ENCODE measurements around the gene KRIT1. TPM values are rescaled to one million over a fixed set of nuclear protein-coding genes. Genes with fewer than 3 reads are reported as not detected.
A peak's percentile ranks its signal among the peaks of the same experiment; 100 is the strongest.
"Not testable (repeated sequence)": the region's sequence is repeated elsewhere in the genome, so short reads cannot be mapped to it uniquely, and the experiment has no call there.

Gene KRIT1
- polyA plus RNA-seq (ENCODE audit: insufficient read length in 4 of 4): 10 to 100 TPM; 39.9 to 48.1 (median 41.9) TPM

- DNase-seq (ENCODE audit: low read depth in 4 of 4, low spot score in 3 of 4): peak; percentile 73 to 87 (median 84)
These were observed at the start of gene KRIT1, which contains the start of gene ANKIB1 for GRCh38 chr7:92245487-92246359. TSS of gene KRIT1 (minus strand) at chr7:92245914. CDS start at chr7:92242135, 3,779 bp downstream. TSS of gene ANKIB1 (plus strand) at chr7:92245974. CDS start at chr7:92294979, 49,005 bp downstream.

DNA sequence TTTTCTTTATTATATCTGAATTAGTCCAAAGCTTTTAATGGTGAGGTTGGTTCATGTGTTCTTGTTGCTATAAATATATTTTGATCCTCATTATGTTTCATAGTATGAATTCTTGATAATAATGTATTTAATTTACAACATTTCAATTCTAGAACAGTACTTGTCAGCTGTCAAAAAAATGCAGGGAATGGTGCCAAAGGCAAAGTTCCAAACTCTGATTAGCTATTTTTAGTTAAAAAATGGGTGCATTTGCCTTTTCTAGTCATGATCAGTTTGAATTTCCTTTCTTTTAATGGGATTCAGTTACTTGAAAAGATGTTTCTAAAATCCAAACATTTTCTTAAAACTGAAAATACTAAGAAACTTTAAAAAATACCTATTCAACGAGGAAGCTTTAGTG lies 49.7 kb upstream of the KRIT1 start:
- DNase-seq (ENCODE audit: low read depth in 4 of 4, low spot score in 3 of 4): no peak

GRCh38 chr7:92293896-92294590 lies 48.3 kb upstream of the KRIT1 start:
- DNase-seq (ENCODE audit: low read depth in 4 of 4, low spot score in 3 of 4): no peak

DNA sequence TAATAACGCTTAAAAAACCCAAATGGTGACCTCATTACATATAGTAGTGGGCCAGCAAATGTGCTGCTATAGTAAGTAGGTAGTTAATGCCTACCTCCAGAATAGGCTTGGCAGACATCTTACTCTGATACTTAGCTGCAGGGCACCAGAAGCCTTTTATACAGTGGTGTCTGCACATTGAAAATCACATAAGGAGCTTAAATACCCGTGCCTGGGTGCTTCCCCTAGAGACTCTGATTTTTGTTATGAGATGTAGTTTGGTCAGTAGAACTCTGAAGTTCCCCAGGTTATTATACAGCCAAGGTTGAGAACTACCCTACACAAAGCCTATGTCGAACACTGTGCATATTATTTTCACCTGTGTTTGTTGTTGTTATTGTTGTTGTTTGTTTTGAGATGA lies 47.3 kb upstream of the KRIT1 start:
- no peak for DNase-seq (ENCODE audit: low read depth in 4 of 4, low spot score in 3 of 4)

- DNase-seq (ENCODE audit: low read depth in 4 of 4, low spot score in 3 of 4): no peak
These were observed 43.6 kb upstream of the KRIT1 start for GRCh38 chr7:92289321-92289720.

GRCh38 chr7:92282930-92283329 lies 37.2 kb upstream of the KRIT1 start:
- no peak for DNase-seq (ENCODE audit: low read depth in 4 of 4, low spot score in 3 of 4)

- DNase-seq (ENCODE audit: low read depth in 4 of 4, low spot score in 3 of 4): no peak
These were observed 36.6 kb upstream of the KRIT1 start for GRCh38 chr7:92282221-92282814.

DNA sequence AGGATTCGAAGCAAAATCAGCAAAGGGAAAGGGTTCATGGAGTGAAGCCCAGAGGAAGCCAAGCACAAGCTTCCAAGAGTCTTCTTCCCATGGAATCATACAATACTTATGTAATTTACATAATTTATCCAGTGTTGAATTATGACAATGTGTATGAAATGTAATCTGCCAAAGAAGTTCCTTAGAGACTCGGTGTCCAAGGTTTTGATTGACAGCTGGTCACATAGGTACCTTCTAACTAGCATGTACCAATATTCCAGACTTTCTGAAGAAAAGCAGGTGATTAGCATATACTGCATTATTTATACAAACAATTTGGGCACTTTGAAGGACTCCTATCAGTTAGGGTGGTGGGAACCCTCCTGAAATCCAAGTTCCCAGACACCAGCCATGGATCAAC lies 35.3 kb upstream of the KRIT1 start:
- DNase-seq (ENCODE audit: low read depth in 4 of 4, low spot score in 3 of 4): no peak

DNA sequence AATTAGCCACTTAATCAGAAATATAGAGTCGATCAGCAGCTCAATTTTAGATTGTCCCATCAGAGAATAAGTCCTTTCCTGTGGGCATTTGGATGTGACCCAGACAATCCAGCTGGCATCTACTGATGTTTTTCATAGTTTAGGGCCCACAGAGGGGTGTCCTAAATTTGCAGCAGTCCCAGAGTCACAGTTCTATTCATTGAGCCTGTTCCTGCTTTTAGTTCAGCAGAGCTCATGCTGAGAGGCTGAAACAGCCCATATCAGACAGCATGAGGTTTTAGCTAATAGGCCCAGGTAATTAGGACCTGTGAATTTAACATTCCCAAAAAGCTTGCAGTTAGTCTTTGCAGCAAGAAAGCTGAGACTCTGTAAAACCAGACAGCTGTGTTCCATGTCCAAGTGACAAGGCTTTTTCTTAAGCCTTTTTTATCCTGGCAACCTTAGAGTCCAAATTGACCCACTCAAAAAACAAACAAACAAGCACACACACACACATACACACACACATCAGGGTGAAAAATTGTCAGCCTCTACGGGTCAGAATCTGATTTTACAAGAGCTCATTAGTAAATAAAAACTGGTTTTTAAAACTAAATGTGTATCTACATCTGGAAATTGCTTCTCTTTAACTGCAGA lies 33.8 kb upstream of the KRIT1 start:
- DNase-seq (ENCODE audit: low read depth in 4 of 4, low spot score in 3 of 4): no peak

GRCh38 chr7:92276460-92276864 lies 30.7 kb upstream of the KRIT1 start:
- DNase-seq (ENCODE audit: low read depth in 4 of 4, low spot score in 3 of 4): no peak

DNA sequence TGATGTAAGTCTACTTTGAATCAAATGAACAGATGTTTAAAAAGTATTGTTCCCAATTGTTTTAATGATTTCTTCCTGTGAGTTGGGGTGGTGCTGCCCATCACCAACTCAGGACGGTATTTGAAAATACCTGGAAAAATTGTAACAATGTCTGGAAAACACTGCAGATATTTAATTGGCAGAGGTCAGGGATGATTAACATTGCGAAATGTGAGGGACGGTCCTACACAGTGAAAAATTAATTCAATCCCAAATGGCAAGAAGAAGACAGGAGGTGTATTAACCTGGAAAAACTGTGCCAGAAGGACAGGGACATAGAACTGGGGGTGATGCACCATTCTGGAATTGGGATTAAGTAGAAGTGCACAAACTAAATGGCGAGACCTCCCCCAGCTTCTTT lies 29.6 kb upstream of the KRIT1 start:
- no peak for DNase-seq (ENCODE audit: low read depth in 4 of 4, low spot score in 3 of 4)

GRCh38 chr7:92268921-92269320 lies 23.2 kb upstream of the KRIT1 start:
- DNase-seq (ENCODE audit: low read depth in 4 of 4, low spot score in 3 of 4): no peak

DNA sequence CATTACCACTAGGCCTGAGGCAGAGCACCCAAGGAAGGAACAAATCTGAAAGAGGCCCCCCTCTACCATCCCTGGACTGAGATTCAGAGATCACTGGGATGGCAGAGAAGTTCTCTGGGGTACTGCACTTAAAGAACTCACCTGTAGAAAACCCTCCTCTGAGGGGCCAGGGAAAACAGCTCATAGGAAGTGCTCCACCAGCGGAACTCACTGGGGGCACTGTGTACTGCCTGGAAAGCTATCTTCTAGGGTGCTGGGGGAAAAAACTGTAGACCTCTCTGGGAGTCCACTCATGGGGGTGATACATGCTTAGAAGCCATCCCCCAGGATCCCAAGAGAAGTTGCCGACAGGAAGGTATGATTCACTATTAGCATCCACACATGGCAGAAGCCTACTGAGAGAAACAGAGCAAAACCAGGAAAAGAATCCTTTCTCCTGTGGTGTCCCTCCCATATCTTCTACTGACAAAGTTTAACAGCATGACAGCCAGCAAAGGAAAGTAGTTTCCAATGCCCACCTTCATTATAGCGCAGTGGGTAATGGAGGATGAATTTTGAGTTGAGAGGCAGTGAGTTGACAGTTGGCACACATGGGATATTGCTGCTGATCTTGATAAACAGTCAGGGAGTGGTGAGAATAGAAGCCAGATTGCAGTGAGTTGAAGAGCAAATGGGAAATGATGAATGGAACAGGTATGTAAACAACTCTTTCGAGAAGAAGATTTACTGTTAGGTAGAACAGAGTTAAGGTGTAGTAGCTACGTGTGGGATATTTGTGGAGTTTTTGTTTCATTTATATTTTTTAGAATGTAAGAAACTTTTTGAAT lies 20.9 kb upstream of the KRIT1 start:
- DNase-seq (ENCODE audit: low read depth in 4 of 4, low spot score in 3 of 4): no peak

DNA sequence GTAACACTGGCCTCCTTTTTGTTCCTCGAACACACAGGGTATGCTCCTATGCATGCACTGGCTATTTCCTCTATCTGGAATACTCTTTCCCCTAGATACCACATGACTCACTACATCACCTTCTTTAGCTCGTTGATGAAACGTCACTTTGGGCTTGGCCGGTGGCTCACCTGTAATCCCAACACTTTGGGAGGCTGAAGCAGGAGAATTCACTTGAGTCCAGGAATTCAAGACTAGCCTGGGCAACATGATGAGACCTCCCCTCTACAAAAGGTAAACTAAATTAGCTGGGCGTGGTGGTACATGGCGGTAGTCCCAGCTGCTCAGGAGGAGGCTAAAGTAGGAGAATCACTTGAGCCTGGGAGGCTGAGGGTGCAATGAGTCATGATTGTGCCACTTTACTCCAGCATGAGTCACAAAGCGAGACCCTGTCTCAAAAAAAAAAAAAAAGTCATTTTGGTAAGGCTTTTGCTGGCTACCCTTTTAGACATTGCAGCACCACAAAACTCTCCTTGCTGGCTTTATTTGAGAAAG lies 14.6 kb upstream of the KRIT1 start:
- no peak for DNase-seq (ENCODE audit: low read depth in 4 of 4, low spot score in 3 of 4)

GRCh38 chr7:92259610-92260247 lies 14.0 kb upstream of the KRIT1 start:
- DNase-seq (ENCODE audit: low read depth in 4 of 4, low spot score in 3 of 4): no peak

DNA sequence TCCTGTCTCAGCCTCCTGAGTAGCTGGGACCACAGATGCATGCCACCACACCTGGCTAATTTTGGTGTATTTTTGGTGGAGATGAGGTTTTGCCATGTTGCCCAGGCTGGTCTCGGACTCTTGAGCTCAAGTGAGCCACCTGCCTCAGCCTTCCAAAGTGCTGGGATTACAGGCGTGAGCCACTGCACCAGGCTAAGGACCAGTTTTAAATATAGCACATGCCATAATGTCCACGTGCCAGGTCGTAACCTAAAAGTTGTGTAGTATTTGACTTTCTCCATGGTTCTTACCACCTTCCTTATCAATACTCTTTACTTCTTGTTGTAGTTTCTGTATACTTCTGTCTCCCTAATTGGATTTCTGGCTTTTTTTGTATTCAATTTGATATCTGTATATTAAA lies 13.3 kb upstream of the KRIT1 start:
- DNase-seq (ENCODE audit: low read depth in 4 of 4, low spot score in 3 of 4): no peak

GRCh38 chr7:92255308-92255707 lies 9.6 kb upstream of the KRIT1 start:
- DNase-seq (ENCODE audit: low read depth in 4 of 4, low spot score in 3 of 4): no peak

DNA sequence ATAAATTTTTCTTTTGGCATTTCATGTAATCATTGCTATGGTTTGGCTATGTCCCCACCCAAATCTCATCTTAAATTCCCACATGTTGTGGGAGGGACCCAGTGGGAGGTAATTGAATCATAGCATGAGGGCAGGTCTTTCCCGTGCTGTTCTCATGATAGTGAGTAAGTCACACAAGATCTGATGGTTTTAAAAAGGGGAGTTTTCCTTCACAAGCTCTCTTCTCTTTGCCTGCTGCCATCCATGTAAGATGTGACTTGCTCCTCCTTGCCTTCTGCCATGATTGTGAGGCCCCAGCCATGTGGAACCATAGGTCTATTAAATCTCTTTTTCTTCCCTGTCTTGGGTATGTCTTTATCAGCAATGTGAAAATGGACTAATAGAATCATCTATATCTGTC lies 9.1 kb upstream of the KRIT1 start:
- not testable (repeated sequence) for DNase-seq (ENCODE audit: low read depth in 4 of 4, low spot score in 3 of 4)

DNA sequence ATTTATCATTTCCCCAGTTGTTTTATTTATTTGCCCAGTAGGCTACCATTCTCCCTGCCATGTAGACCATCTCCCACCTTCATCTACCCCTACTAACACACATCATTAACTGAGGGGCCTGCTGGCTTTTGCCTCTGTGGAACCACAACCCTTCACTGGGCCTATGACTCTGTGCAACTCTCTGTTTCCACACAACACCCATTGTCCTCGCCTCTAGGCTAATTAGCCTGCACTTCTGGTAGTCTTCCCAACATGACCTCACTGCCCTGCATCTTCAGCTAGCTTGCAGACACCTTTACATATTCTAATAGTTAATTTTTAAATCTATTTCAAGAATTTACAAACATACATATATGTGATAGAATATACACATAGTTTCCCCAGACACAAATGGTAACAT lies 7.5 kb upstream of the KRIT1 start:
- no peak for DNase-seq (ENCODE audit: low read depth in 4 of 4, low spot score in 3 of 4)

Data from right renal pelvis (tissue), 4 donors.